ENCODE results near the gene RESP18. TPM values are rescaled to one million over a fixed set of nuclear protein-coding genes. Genes with fewer than 3 reads are reported as not detected.
A peak's percentile ranks its signal among the peaks of the same experiment; 100 is the strongest.

RESP18 gene
- total and polyA plus RNA-seq, 4 experiments from 2014 or later: not detected

DNA sequence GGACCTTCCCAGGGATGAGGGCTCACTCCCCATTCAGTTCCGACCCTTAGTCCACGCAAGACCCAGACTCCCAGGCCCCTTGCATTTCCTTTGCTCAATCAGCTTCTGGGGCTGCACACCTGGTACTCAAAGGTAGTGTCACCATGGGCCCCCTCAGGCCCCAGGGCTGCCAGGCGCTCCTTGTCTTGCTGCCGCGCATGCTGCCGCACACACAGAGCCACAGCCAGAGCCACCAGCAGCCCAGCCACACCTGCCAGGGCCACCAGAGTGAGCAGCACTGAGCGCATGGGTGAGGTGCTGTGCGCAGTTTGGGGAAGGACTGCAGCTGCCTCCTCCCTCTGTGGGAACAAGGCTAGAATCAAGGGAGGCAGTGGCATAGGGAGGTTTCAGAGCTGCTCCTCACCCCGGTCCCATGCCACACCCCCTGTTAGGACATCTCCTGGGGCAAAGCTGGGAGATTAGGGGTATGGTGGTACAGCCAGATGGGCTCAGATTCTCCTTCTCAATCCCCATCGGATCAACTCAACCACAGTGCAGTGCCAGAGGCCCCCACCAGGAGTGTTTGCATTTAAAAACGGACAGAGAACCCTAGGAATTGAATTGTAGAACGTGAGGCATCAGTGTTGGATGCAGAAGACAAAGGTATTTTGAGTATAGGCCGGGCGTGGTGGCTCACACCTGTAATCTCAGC, 34.6 kb downstream of the RESP18 start:
- H3K27ac Mint-ChIP-seq: peak overlapping the region in 1 of 7 donors; percentile 29
- peaks cover 6 to 21% (median 11%) of the 10 kb centered on the region in 4 donors for H3K4me1 Mint-ChIP-seq
- Histone ChIP-seq H3K4me3 (ENCODE audit: low read length in 2 of 2) (no peak overlapping the region), H3K27ac (ENCODE audit: low read depth, low read length) (no peak overlapping the region), H3K9me3 (ENCODE audit: control insufficient read depth in 1 of 2, low read length in 2 of 2) (no peaks in the 10 kb centered on the region), H3K27me3 (ENCODE audit: insufficient read depth, low read length) (no peaks in the 10 kb centered on the region), H3K4me1 (ENCODE audit: insufficient read depth, low read length) (peaks cover 12% of the 10 kb centered on the region), H3K36me3 (ENCODE audit: insufficient read depth, low read length) (no peaks in the 10 kb centered on the region)
- POLR2A ChIA-PET (ENCODE audit: partially characterized antibody): interaction anchor here (2.9 kb wide), 1 partner anchor 19 kb away, joined by 9 read pairs; the partner anchor contains the start of gene DNAJB2
- intact Hi-C loops (cut with micrococcal nuclease): loop anchor here (1.0 to 5.0 kb wide), 6 partner anchors 89 to 269 kb away; partner anchors contain the start of genes DNPEP and NHEJ1
- H3K4me3 Mint-ChIP-seq: no peak overlapping the region
- CTCF ChIA-PET (ENCODE audit: partially characterized antibody): interaction anchor here (0.7 to 5.7 kb wide), 19 partner anchors 15 to 330 kb away, joined by 3 to 60 read pairs (median 4); partner anchors contain the start of genes DNAJB2, NHEJ1 and ZFAND2B
- peaks cover 0 to 3% (median 0%) of the 10 kb centered on the region in 8 donors for H3K9me3 Mint-ChIP-seq
- peaks cover 11 to 13% of the 10 kb centered on the region in 2 donors for H3K27me3 Mint-ChIP-seq
- H3K36me3 Mint-ChIP-seq: no peaks in the 10 kb centered on the region
- no peak for DNase-seq

DNA sequence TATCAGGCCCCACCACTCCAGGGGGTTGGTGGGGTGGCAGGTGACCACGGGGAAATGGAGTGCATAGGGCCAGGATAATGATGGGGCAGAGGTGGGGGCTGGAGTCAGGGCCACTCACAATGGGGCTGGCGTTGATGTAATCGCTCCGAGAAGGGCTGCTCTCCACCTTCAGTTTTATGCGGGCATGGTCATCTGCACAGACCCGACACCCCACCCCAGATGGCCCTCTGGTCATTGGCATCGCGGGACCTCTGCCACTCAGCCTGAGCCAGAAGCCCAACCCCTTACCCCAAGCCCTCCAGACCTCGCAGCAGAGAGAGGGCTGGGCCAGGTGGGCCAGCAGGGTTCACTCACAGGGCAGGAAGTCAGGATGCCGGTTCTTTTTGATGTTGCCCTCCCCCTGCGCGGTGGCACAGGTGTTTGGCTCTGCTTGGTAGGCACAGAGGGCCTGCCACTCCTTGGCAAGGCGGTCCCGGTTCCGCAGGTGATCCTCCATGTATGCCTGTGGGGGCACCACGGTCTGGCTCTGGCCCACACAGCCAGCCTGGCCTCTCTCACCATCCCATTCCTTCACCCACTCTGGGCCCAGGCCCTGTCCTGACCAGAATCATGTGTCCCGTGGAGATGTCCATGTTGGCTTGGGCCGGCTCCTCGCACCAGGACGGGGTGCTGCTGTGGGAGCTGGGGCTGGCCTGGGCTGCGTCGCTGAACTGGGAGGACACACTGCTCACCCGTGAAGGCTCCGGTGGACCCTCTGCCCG, 35.7 kb downstream of the RESP18 start:
- POLR2A ChIA-PET (ENCODE audit: partially characterized antibody): interaction anchor here (2.6 to 8.6 kb wide), 6 partner anchors 12 to 121 kb away, joined by 9 to 119 read pairs (median 31); partner anchors contain the start of genes CNPPD1, DNAJB2, TUBA4A and TUBA4B
- CTCF ChIA-PET (ENCODE audit: partially characterized antibody): interaction anchor here (1.2 to 6.6 kb wide), 9 partner anchors 16 to 239 kb away, joined by 4 to 208 read pairs (median 26); partner anchors contain the start of genes DNAJB2, GLB1L, NHEJ1 and STK16

DNA sequence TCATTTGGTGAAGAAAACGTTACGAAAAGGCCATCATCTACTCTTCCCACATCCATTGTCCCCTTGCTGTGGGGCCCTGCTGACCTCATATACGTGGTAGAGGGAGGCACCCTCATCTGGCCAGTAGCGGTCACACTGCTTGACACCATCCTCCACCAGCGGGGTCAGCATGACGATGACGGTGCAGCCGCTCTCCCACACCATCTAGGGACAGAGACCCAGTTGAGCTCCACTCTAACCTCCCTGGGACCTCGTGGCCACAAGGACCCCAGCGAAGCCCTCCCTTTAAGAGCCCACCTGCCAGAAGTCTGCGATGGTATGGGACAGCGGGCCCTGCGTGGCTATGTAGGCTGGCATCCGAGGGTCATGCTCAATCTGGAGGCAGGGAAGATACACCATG, 36.4 kb downstream of the RESP18 start:
- H3K4me1 Mint-ChIP-seq: peaks cover 6 to 21% (median 11%) of the 10 kb centered on the region in 4 donors
- H3K27me3 Mint-ChIP-seq: peaks cover 6 to 8% of the 10 kb centered on the region in 2 donors
- H3K9me3 Mint-ChIP-seq: peaks cover 0 to 3% (median 0%) of the 10 kb centered on the region in 8 donors
- no peak overlapping the region for H3K27ac ChIP-seq (ENCODE audit: low read depth, low read length)
- no peaks in the 10 kb centered on the region for H3K36me3 ChIP-seq (ENCODE audit: insufficient read depth, low read length)
- H3K27ac Mint-ChIP-seq: peak overlapping the region in 1 of 7 donors; percentile 70
- no peaks in the 10 kb centered on the region for H3K27me3 ChIP-seq (ENCODE audit: insufficient read depth, low read length)
- ChIA-PET POLR2A (ENCODE audit: partially characterized antibody) (interaction anchor here (1.3 to 8.6 kb wide), 9 partner anchors 12 to 137 kb away, joined by 3 to 119 read pairs (median 27); partner anchors contain the start of genes ABCB6, ANKZF1, ATG9A and CNPPD1), CTCF (ENCODE audit: partially characterized antibody) (interaction anchor here (0.6 to 6.6 kb wide), 18 partner anchors 16 to 289 kb away, joined by 3 to 208 read pairs (median 16); partner anchors contain the start of genes CNPPD1, DNAJB2, GLB1L and NHEJ1)
- H3K9me3 ChIP-seq (ENCODE audit: control insufficient read depth in 1 of 2, low read length in 2 of 2): no peaks in the 10 kb centered on the region
- no peaks in the 10 kb centered on the region for H3K36me3 Mint-ChIP-seq
- no peak overlapping the region for H3K4me3 ChIP-seq (ENCODE audit: low read length in 2 of 2)
- peaks cover 12% of the 10 kb centered on the region for H3K4me1 ChIP-seq (ENCODE audit: insufficient read depth, low read length)
- no peak for DNase-seq
- H3K4me3 Mint-ChIP-seq: no peak overlapping the region
- intact Hi-C loops (cut with micrococcal nuclease): loop anchor here (5.0 kb wide), 1 partner anchor 91 kb away; the partner anchor contains the start of gene DNPEP

More for the DNA sequence above, 35.7 kb downstream of the RESP18 start:
- peaks cover 0 to 3% (median 0%) of the 10 kb centered on the region in 8 donors for H3K9me3 Mint-ChIP-seq
- intact Hi-C loops (cut with micrococcal nuclease): loop anchor here (5.0 kb wide), 1 partner anchor 90 kb away; the partner anchor contains the start of gene DNPEP
- Histone ChIP-seq H3K4me1 (ENCODE audit: insufficient read depth, low read length) (peaks cover 12% of the 10 kb centered on the region), H3K27ac (ENCODE audit: low read depth, low read length) (no peak overlapping the region), H3K9me3 (ENCODE audit: control insufficient read depth in 1 of 2, low read length in 2 of 2) (no peaks in the 10 kb centered on the region), H3K36me3 (ENCODE audit: insufficient read depth, low read length) (no peaks in the 10 kb centered on the region), H3K27me3 (ENCODE audit: insufficient read depth, low read length) (no peaks in the 10 kb centered on the region), H3K4me3 (ENCODE audit: low read length in 2 of 2) (no peak overlapping the region)
- H3K27me3 Mint-ChIP-seq: peaks cover 6 to 10% of the 10 kb centered on the region in 2 donors
- H3K27ac Mint-ChIP-seq: peak overlapping the region in 1 of 7 donors; percentile 35
- H3K36me3 Mint-ChIP-seq: no peaks in the 10 kb centered on the region
- no peak overlapping the region for H3K4me3 Mint-ChIP-seq
- H3K4me1 Mint-ChIP-seq: peaks cover 6 to 21% (median 11%) of the 10 kb centered on the region in 4 donors
- DNase-seq: no peak

DNA sequence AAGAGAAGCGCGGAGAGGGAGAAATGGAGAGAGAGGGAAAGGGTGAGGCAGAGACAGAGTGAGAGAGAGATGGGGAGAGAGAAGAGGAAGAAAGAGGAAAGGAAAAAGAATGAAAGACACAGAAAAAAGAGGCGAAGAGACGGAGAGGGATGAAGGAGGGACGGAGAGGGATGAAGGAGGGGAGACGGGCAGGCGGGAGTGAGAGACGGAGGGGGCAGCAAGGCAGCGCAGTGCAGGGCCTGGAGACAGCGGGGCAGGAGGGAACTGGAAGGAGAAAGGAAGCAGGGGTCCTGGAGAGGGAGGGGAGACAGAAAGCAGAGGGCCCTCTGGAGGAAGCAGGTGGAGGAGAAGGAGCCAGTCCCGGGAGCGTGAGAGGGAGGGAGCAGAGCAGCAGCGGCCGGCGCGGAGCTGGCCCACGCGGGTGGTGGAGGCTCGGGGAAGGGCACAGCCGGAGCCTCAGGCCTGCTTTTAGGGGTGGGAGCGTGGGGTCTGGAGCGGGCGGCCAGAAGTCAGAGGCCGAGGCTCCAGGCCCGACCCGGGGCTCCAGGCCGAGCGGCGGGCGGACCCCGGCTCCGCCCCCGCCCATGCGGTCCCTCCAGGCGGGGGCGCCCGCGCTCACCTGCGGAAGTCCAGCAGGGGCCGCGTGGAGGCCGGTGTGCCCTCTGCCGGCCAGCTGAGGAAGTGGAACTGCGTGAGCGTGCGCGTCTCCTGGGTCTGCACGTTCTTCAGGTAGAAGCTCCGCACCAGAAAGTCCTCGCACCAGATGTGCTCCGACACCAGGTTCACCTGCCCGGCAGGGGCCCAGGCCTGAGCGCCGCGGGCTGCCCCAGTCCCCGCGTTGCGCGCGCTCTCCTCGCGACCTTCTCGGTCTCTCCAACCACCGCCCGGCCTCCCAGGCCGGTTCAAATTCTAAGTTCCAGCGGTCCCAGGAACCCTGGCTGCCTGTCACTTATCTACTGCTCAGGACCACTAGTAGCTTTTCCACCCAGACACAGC, 37.9 kb downstream of the RESP18 start:
- peak overlapping the region; percentile 33 for H3K27ac ChIP-seq (ENCODE audit: low read depth, low read length)
- peak; percentile 84 to 91 (median 88) for DNase-seq
- no peaks in the 10 kb centered on the region for H3K36me3 ChIP-seq (ENCODE audit: insufficient read depth, low read length)
- no peaks in the 10 kb centered on the region for H3K27me3 ChIP-seq (ENCODE audit: insufficient read depth, low read length)
- H3K4me1 Mint-ChIP-seq: peaks cover 6 to 21% (median 11%) of the 10 kb centered on the region in 4 donors
- H3K9me3 ChIP-seq (ENCODE audit: control insufficient read depth in 1 of 2, low read length in 2 of 2): no peaks in the 10 kb centered on the region
- peak overlapping the region; percentile 70 to 94 (median 88) for H3K27ac Mint-ChIP-seq
- H3K27me3 Mint-ChIP-seq: peaks cover 4 to 6% of the 10 kb centered on the region in 2 donors
- H3K36me3 Mint-ChIP-seq: no peaks in the 10 kb centered on the region
- peaks cover 12% of the 10 kb centered on the region for H3K4me1 ChIP-seq (ENCODE audit: insufficient read depth, low read length)
- peak overlapping the region; percentile 59 to 84 (median 78) for H3K4me3 Mint-ChIP-seq
- peaks cover 0 to 3% (median 0%) of the 10 kb centered on the region in 8 donors for H3K9me3 Mint-ChIP-seq
- H3K4me3 ChIP-seq (ENCODE audit: low read length in 2 of 2): peak overlapping the region; percentile 11 to 17
- ChIA-PET CTCF (ENCODE audit: partially characterized antibody) (interaction anchor here (0.6 to 6.6 kb wide), 59 partner anchors 9 to 415 kb away, joined by 3 to 208 read pairs (median 4); partner anchors contain the start of genes ANKZF1, CNPPD1, DNAJB2 and DNPEP), POLR2A (ENCODE audit: partially characterized antibody) (interaction anchor here (0.6 to 8.6 kb wide), 21 partner anchors 8 to 414 kb away, joined by 3 to 119 read pairs (median 6); partner anchors contain the start of genes ABCB6, ANKZF1, ATG9A and CNPPD1)
- intact Hi-C loops (cut with micrococcal nuclease): loop anchor here (1.0 to 5.0 kb wide), 7 partner anchors 15 to 134 kb away; partner anchors contain the start of genes ANKZF1, ATG9A, CNPPD1 and DNAJB2

DNA sequence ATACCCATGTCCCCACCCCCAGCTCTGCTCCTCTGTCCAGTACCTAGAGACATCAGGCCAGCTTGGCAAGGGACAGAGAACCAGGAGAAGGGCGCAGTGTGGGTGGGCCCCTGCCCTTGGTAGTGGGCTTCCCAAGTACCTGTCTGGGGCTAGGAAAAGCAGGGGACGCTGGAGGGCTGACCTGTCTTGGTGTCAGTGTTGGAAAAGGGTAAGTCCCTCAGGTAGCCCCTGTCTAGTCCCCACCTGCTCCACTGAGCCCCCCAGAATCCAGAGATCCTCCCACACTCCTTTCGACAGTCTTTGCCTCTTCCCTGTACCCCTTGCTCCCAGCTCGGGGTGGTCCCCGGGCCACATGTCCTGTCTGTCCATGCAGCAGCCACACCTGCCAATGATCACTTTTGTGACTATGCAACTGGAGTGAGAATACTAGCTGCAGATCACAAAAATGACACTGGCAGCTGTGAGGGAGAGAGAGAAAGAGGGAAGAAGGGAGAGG, 38.8 kb downstream of the RESP18 start:
- POLR2A ChIA-PET (ENCODE audit: partially characterized antibody): interaction anchor here (0.6 to 8.6 kb wide), 6 partner anchors 10 to 87 kb away, joined by 3 to 119 read pairs (median 34); partner anchors contain the start of genes ANKZF1, ATG9A, DNAJB2 and TUBA4A
- Mint-ChIP-seq H3K36me3 (no peaks in the 10 kb centered on the region), H3K9me3 (peaks cover 0 to 3% (median 0%) of the 10 kb centered on the region in 8 donors), H3K4me1 (peaks cover 6 to 19% (median 10%) of the 10 kb centered on the region in 4 donors), H3K4me3 (peak overlapping the region in 5 of 8 donors; percentile 51 to 84 (median 71)), H3K27me3 (peaks cover 0 to 2% of the 10 kb centered on the region in 2 donors), H3K27ac (peak overlapping the region in 5 of 7 donors; percentile 62 to 94 (median 87))
- intact Hi-C loops (cut with micrococcal nuclease): loop anchor here (1.0 to 2.0 kb wide), 3 partner anchors 82 to 133 kb away; partner anchors contain the start of genes CNPPD1 and NHEJ1
- no peak overlapping the region for H3K27ac ChIP-seq (ENCODE audit: low read depth, low read length)
- CTCF ChIA-PET (ENCODE audit: partially characterized antibody): interaction anchor here (0.6 to 6.6 kb wide), 16 partner anchors 8 to 236 kb away, joined by 3 to 208 read pairs (median 16); partner anchors contain the start of genes CNPPD1, DNAJB2, GLB1L and NHEJ1
- no peaks in the 10 kb centered on the region for H3K36me3 ChIP-seq (ENCODE audit: insufficient read depth, low read length)
- no peak for DNase-seq
- no peak overlapping the region for H3K4me3 ChIP-seq (ENCODE audit: low read length in 2 of 2)
- H3K4me1 ChIP-seq (ENCODE audit: insufficient read depth, low read length): peaks cover 12% of the 10 kb centered on the region
- no peaks in the 10 kb centered on the region for H3K9me3 ChIP-seq (ENCODE audit: control insufficient read depth in 1 of 2, low read length in 2 of 2)
- no peaks in the 10 kb centered on the region for H3K27me3 ChIP-seq (ENCODE audit: insufficient read depth, low read length)

All from CD4-positive, alpha-beta memory T cell (primary cell).